Erythroblast (primary cell): Measurements from ENCODE around the gene DIRAS1.

ENCODE experiments used
- DNase-seq, 2 experiments: peaks; one replicate each; lab custom pipeline; 2025; lab: John Stamatoyannopoulos, UW
- GATA1 ChIP-seq: IDR thresholded peaks from 2 replicates; pipeline ENCODE4 v1.6.1; 2011; ENCODE audit warnings: low read depth, mild to moderate bottlenecking, control low read depth, low read length, moderate library complexity
- POLR2A ChIP-seq: IDR thresholded peaks from 2 replicates; pipeline ENCODE4 v1.6.1; 2011; ENCODE audit warnings: mild to moderate bottlenecking, low read length

The DIRAS1 gene

GRCh38 chr19:2726160-2726855, 5.1 kb upstream of the DIRAS1 start:
- DNase-seq = no peak
- TF ChIP-seq GATA1 (no peak), POLR2A (no peak)

GRCh38 chr19:2724148-2724557, 3.0 kb upstream of the DIRAS1 start:
- TF ChIP-seq POLR2A (no peak), GATA1 (no peak)
- no peak for DNase-seq

GRCh38 chr19:2723747-2724146, 2.6 kb upstream of the DIRAS1 start:
- TF ChIP-seq GATA1 = no peak
- no peak for TF ChIP-seq POLR2A
- DNase-seq = no peak

DNA sequence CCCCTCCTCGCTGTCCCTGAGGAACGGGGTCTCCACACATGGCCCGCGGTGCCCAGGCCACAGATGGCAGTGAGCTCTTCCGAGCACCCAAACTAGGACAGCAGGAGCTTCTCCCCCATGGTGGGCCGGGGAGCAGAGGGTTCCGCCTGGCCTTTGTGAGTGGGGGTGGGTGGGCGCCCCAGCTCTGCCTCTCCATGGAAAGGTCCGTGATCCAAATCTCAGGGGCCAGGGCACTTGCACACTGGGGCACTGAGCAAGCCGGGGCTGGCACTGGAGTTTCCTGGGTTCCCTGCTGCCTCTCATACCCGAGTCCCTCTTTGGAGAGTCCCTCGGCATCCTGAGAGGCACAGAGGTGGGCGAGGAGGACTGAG, 2.2 kb upstream of the DIRAS1 start:
- no peak for TF ChIP-seq POLR2A
- TF ChIP-seq GATA1 = no peak
- no peak for DNase-seq

DNA sequence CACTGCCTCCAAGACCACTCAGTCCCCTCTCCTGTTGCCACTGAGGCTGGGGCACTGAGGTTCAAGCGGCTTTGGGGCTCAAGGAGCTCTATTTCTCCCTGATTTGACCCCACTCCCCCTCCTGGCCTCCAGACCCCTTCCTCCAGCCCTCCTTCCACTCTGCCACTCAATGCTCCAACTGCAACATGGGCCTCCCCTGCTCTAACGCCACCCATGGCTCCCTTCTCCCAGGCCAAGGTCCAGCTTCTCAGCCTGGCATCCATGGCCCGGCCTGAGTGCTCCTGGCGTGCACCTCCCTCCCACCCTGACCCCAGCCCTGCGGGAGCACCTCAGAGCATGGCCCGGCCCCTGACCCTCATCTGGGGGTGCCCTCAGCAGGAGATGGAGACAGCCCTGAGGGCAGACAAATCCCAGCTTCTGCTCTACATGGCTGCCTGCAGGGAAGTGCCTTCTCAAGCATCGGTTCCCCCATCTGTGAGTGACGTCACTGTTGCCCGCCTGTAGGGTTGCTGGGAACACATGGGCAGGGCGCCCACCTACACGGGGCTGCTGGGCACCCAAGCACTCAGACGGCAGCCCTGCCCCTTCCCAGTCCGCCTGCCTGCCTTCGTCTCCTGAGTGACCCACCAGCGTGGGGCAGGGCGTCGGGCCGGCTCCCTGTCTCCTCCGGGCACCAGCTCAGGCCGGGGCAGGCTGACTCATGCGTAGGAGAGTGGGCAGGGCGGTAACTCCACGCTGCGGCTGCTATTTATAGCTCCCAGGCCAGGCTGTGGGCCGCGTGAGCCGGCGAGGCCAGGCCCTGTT, 1.6 kb upstream of the DIRAS1 start:
- TF ChIP-seq POLR2A (no peak), GATA1 (no peak)
- no peak for DNase-seq

- TF ChIP-seq POLR2A (no peak), GATA1 (no peak)
These were observed 683 bp upstream of the DIRAS1 start for GRCh38 chr19:2721570-2722540.

GRCh38 chr19:2719920-2720776, 1.0 kb downstream of the DIRAS1 start:
- TF ChIP-seq POLR2A = no peak
- no peak for TF ChIP-seq GATA1
- no peak for DNase-seq

More at GRCh38 chr19:2721570-2722540, 683 bp upstream of the DIRAS1 start:
- DNase-seq = no peak

- TF ChIP-seq GATA1 = no peak
- no peak for TF ChIP-seq POLR2A
- no peak for DNase-seq
These were observed 1.9 kb downstream of the DIRAS1 start for GRCh38 chr19:2719232-2719735.

GRCh38 chr19:2717638-2718541, 3.3 kb downstream of the DIRAS1 start:
- TF ChIP-seq POLR2A (no peak), GATA1 (no peak)
- no peak for DNase-seq

DNA sequence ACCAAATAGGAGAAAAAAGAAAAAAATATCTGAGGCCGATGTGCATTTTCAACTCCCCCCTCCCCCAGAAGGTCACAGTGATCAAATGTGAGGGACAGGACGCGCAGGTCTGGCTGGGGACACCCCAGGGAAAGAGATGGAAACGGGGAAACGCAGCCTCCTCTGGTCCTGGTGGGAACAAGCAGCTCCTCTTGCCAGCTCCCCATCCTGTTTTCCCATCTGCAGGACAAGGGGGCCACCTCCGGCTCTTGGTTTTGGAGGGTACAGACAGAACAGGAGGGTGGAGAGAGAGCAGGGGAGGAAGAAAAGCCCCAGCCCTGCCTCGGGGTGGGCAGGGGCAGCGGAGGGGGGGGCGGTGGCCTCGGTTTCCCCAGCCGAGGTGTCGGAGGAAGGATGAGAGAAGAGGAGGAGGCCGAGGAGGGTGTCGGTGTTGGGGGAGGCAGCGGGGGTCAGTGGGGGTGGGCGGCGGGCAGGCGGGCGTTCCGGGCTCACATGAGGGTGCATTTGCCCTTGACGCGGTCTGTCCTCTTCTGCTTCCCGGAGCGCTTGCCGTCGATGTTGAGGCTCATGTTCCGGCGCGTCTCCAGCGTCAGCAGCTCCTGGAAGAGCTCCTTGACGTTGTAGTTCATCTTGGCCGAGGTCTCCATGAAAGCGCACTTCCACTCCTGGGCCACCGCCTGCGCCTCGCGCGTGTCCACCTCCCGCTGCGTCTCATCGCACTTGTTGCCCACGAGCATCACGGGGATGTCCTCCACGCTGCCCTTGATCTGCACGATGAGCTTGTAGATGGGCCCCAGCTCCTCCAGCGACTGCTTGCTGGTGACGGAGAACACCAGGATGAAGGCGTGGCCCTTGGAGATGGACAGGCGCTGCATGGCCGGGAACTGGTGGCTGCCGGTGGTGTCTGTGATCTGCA, 4.2 kb downstream of the DIRAS1 start:
- no peak for TF ChIP-seq GATA1
- TF ChIP-seq POLR2A = no peak
- no peak for DNase-seq

- TF ChIP-seq GATA1 (no peak), POLR2A (no peak)
- DNase-seq = no peak
These were observed 4.9 kb downstream of the DIRAS1 start for GRCh38 chr19:2716275-2716650.
